ENCODE measurements around the gene CHGA.

GRCh38 chr14:92953526-92953925 lies 30.6 kb downstream of the CHGA start:
- TF ChIP-seq, protein P1, sequence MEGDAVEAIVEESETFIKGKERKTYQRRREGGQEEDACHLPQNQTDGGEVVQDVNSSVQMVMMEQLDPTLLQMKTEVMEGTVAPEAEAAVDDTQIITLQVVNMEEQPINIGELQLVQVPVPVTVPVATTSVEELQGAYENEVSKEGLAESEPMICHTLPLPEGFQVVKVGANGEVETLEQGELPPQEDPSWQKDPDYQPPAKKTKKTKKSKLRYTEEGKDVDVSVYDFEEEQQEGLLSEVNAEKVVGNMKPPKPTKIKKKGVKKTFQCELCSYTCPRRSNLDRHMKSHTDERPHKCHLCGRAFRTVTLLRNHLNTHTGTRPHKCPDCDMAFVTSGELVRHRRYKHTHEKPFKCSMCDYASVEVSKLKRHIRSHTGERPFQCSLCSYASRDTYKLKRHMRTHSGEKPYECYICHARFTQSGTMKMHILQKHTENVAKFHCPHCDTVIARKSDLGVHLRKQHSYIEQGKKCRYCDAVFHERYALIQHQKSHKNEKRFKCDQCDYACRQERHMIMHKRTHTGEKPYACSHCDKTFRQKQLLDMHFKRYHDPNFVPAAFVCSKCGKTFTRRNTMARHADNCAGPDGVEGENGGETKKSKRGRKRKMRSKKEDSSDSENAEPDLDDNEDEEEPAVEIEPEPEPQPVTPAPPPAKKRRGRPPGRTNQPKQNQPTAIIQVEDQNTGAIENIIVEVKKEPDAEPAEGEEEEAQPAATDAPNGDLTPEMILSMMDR (IDR thresholded peaks at IDR 0.05), result no peak
- no peak for TF ChIP-seq POLR2A (IDR thresholded peaks at IDR 0.05)
- TF ChIP-seq POLR2AphosphoS5 (IDR thresholded peaks at IDR 0.05; ENCODE audit: insufficient read depth in 1 of 2, low read depth in 1 of 2), result no peak
